ENCODE measurements around the gene DNAJC19.

DNA sequence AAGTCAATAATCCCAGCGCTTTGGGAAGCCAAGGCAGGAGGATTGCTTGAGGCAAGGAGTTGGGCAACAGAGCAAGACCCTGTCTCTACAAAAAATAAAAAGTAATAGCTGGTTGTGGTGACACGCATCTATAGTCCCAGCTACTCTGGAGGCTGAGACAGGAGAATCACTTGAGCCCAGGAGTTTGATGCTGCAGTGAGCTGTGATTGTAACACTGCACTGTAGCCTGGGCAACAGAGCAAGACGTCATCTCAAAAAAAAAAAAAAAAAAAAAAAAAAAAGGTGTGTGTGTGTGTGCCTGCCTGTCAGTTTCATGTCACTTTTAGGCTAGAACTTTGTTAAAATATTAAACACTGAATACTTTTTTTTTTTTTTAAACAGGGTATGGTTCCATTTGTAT lies 28.4 kb downstream of the DNAJC19 start:
- TF ChIP-seq POLR2AphosphoS5 (IDR thresholded peaks at IDR 0.05), result no peak
- TF ChIP-seq, protein P1, sequence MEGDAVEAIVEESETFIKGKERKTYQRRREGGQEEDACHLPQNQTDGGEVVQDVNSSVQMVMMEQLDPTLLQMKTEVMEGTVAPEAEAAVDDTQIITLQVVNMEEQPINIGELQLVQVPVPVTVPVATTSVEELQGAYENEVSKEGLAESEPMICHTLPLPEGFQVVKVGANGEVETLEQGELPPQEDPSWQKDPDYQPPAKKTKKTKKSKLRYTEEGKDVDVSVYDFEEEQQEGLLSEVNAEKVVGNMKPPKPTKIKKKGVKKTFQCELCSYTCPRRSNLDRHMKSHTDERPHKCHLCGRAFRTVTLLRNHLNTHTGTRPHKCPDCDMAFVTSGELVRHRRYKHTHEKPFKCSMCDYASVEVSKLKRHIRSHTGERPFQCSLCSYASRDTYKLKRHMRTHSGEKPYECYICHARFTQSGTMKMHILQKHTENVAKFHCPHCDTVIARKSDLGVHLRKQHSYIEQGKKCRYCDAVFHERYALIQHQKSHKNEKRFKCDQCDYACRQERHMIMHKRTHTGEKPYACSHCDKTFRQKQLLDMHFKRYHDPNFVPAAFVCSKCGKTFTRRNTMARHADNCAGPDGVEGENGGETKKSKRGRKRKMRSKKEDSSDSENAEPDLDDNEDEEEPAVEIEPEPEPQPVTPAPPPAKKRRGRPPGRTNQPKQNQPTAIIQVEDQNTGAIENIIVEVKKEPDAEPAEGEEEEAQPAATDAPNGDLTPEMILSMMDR (IDR thresholded peaks at IDR 0.05), result no peak
- TF ChIP-seq EP300 (IDR thresholded peaks at IDR 0.05), result no peak
